Common myeloid progenitor, CD34-positive (primary cell): ENCODE results near the gene RABGGTA.
A peak's percentile ranks its signal among the peaks of the same experiment; 100 is the strongest.

Experiments
- CTCF ChIA-PET: fragments of 350-600 bp; sonication (Branson Sonifier 250); formaldehyde crosslinking; loops from one replicate; lab custom pipeline; 2021; ENCODE audit warnings: antibody characterized with exemption; lab: Charles Lee
- POLR2A ChIA-PET: fragments of 350-600 bp; sonication (Branson Sonifier 250); formaldehyde crosslinking; loops from one replicate; lab custom pipeline; 2021; ENCODE audit warnings: antibody characterized with exemption; lab: Charles Lee
- DNase-seq, 3 donors: peaks; one replicate each; pipeline versions ENCODE4 v3.0.0 to v3.0.0-alpha.2; 2013
- H3K27ac ChIP-seq, 2 experiments: 1 replicate in 1 of 2; 2 replicates in 1 of 2; pipeline ENCODE4 v1.7.0; 2013; ENCODE audit warnings: inconsistent platforms in 2 of 2, low read length in 2 of 2, mild to moderate bottlenecking in 2 of 2, low read depth in 1 of 2, moderate library complexity in 1 of 2; ENCODE audit not compliant: severe bottlenecking in 2 of 2, insufficient read depth in 1 of 2, poor library complexity in 1 of 2
- H3K27me3 ChIP-seq, 5 experiments: replicated peaks in 2 of 5; 1 replicate in 3 of 5; 2 replicates in 2 of 5; pipeline versions ENCODE4 v1.6.1 to v1.7.0; 2013; ENCODE audit warnings: low read length in 4 of 5, mild to moderate bottlenecking in 2 of 5, moderate library complexity in 2 of 5, inconsistent platforms in 1 of 5; ENCODE audit not compliant: insufficient read depth in 5 of 5, control insufficient read depth in 4 of 5
- H3K36me3 ChIP-seq, 4 experiments: 1 replicate in 2 of 4; 2 replicates in 2 of 4; pipeline versions ENCODE4 v1.6.1 to v1.7.0; 2013; ENCODE audit warnings: low read length in 3 of 4, control low read depth in 1 of 4, mild to moderate bottlenecking in 1 of 4; ENCODE audit not compliant: control insufficient read depth in 4 of 4, insufficient read depth in 4 of 4
- H3K4me1 ChIP-seq, 4 experiments: 1 replicate in 3 of 4; 2 replicates in 1 of 4; pipeline versions ENCODE4 v1.6.1 to v1.7.1; 2013; ENCODE audit warnings: low read length in 3 of 4, mild to moderate bottlenecking in 3 of 4, control low read depth in 1 of 4, inconsistent platforms in 1 of 4, moderate library complexity in 1 of 4; ENCODE audit not compliant: control insufficient read depth in 4 of 4, insufficient read depth in 4 of 4; ENCODE audit errors: control extremely low read depth in 1 of 4
- H3K4me3 ChIP-seq, 7 experiments: 1 replicate in 4 of 7; 2 replicates in 3 of 7; pipeline versions ENCODE4 v1.5.1 to v1.7.0; 2013; ENCODE audit warnings: mild to moderate bottlenecking in 7 of 7, low read length in 6 of 7, moderate library complexity in 6 of 7, inconsistent platforms in 2 of 7, low read depth in 2 of 7, control low read depth in 1 of 7; ENCODE audit not compliant: insufficient read depth in 4 of 7, control insufficient read depth in 1 of 7; ENCODE audit errors: extremely low read depth in 1 of 7
- H3K9me3 ChIP-seq, 5 experiments: 1 replicate in 4 of 5; 2 replicates in 1 of 5; pipeline versions ENCODE4 v1.6.1 to v1.7.1; 2013; ENCODE audit warnings: low read length in 4 of 5, mild to moderate bottlenecking in 2 of 5, inconsistent platforms in 1 of 5, low read depth in 1 of 5, moderate library complexity in 1 of 5; ENCODE audit not compliant: control insufficient read depth in 4 of 5, insufficient read depth in 2 of 5; ENCODE audit errors: control extremely low read depth in 1 of 5
- WGBS: methylation state at CpG from one replicate; pipeline ENCODE4 v1.1.5; 2013; ENCODE audit not compliant: insufficient coverage; 5-methylcytosine and 5-hydroxymethylcytosine counted together

RABGGTA gene

DNA sequence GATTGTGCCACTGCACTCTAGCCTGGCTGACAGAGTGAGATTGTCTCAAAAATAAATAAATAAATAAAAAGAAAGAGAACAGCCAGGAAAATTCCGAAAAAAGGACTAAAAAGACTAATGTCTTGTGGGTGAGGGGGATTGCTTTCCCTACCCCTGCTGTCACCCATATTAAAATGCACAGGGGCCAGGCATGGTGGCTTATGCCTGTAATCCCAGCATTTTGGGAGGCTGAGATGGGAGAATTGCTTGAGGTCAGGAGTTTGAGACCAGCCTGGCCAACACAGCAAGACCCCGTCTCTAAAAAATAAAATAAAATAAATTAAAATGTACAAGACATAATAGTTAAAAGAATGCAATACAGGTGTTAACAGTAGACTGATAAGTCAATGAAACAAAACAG lies 22.1 kb upstream of the RABGGTA start:
- POLR2A ChIA-PET, result no interaction called here
- WGBS, result no CpG with 5 or more reads among the region's 2 CpGs
- no peak overlapping the region for H3K4me3 ChIP-seq
- DNase-seq, result no peak
- peaks cover 2 to 13% (median 8%) of the 10 kb centered on the region in 4 experiments for H3K4me1 ChIP-seq
- no peak overlapping the region for H3K27ac ChIP-seq
- no peaks in the 10 kb centered on the region for H3K27me3 ChIP-seq
- CTCF ChIA-PET, result interaction anchor here (0.7 to 5.7 kb wide), 11 partner anchors 10 to 51 kb away, joined by 3 to 30 read pairs (median 4); partner anchors contain the start of genes CIDEB, RABGGTA and TINF2
- H3K9me3 ChIP-seq, result no peaks in the 10 kb centered on the region
- peaks cover 13 to 37% (median 22%) of the 10 kb centered on the region in 4 experiments for H3K36me3 ChIP-seq

DNA sequence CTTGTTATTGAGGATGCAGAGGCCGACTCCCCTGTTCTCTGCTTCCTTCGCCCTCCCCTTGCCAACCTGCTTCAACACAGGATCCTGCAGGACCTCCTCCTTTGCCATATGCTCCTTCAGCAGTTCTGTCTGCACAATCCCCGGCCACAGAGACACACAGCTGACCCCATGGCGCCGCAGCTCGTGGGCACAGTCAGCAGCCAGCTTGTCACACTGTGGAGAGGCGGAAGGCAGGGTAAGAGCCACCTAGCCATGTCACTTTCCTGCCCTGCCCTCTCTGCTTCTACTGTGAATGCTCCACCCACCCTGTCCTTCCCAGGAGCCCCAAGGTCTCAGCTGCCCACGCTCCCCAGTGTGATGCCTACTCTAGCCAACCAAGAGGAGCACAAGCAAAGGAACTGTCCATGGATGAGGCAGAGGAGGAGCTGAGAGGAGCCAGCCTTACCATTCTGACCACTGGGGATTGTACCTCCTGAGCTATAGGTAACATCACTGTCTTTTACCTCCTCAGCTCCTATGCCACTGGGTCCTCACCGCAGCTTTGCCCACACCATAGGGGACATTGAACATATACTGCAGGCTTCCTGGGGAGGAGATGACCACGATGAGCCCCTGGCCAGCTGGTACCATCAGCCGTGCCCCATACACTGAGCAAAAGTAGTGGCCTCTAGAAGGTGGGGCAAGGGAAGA lies 20.9 kb upstream of the RABGGTA start:
- no peak for DNase-seq
- Histone ChIP-seq H3K9me3 (no peaks in the 10 kb centered on the region), H3K27ac (no peak overlapping the region), H3K4me3 (no peak overlapping the region), H3K36me3 (peaks cover 13 to 37% (median 22%) of the 10 kb centered on the region in 4 experiments), H3K4me1 (peaks cover 0 to 8% (median 5%) of the 10 kb centered on the region in 4 experiments), H3K27me3 (no peaks in the 10 kb centered on the region)
- ChIA-PET POLR2A (no interaction called here), CTCF (interaction anchor here (0.8 to 5.7 kb wide), 15 partner anchors 9 to 50 kb away, joined by 3 to 30 read pairs (median 5); partner anchors contain the start of genes CIDEB, RABGGTA and TINF2)
- 100% methylated on average over 6 of the region's 11 CpGs for WGBS

DNA sequence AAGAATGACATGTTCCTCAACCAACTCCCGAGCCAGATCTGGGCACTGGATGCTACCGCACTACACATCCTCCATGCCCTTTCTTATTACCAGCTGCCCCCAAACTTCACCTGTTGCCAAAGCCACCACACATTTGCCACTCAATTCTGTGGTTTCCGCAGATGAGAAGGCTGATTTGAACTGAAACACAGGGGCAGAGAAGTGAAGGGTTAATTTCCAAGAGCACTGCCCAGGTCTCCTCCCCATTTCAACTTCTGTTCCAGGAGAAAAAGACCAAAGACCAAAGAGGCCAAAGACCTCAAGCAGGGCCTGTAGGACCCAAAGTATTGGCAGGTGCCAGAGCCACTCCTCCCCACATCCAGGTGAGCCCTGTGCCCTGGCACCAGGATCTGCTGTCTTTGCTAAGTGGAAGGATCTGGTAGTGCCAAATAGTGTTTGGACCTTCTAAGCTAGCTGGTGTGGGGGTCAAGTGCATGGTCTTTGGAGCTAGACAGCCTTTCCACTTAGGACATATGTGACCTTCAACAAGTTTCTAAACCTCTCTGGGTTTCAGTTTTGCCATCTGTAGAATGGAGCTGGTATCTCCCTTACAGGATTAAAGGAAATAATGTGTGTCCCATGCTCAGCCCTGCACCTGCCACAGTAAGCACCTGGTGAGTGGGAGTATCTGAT lies 20.2 kb upstream of the RABGGTA start:
- WGBS, result 100% methylated on average over 2 of the region's 3 CpGs
- no peaks in the 10 kb centered on the region for H3K27me3 ChIP-seq
- ChIA-PET CTCF (interaction anchor here (1.1 to 5.7 kb wide), 8 partner anchors 8 to 71 kb away, joined by 3 to 30 read pairs (median 12); partner anchors contain the start of genes CIDEB, LTB4R2 and TINF2), POLR2A (no interaction called here)
- H3K4me3 ChIP-seq, result no peak overlapping the region
- no peaks in the 10 kb centered on the region for H3K9me3 ChIP-seq
- H3K36me3 ChIP-seq, result peaks cover 13 to 37% (median 22%) of the 10 kb centered on the region in 4 experiments
- no peak for DNase-seq
- H3K27ac ChIP-seq, result no peak overlapping the region
- H3K4me1 ChIP-seq, result peaks cover 0 to 1% (median under 1%) of the 10 kb centered on the region in 4 experiments

DNA sequence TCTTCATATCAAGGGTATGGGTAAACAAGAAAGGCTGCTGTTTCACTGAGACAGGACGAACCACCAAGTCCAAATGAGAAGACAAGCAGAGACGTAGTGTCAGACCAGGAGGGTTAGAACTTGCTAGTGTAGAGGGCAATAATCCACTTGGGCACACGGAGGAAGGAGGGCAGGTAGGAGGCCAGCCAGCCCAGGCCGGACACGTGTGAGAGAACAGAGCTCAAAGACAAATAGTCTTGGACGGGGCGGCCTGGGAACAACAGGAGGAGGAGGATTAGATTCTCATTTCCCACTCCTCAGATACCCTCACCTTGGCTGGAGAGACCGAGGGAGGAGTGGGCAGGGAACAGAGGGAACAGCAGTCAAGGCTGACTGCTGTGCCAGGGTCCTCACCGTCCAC lies 19.3 kb upstream of the RABGGTA start:
- no peak overlapping the region for H3K4me3 ChIP-seq
- no peak for DNase-seq
- no peaks in the 10 kb centered on the region for H3K9me3 ChIP-seq
- H3K27me3 ChIP-seq, result no peaks in the 10 kb centered on the region
- WGBS, result 94% methylated on average over 6 of the region's 9 CpGs
- H3K36me3 ChIP-seq, result peaks cover 12 to 30% (median 17%) of the 10 kb centered on the region in 4 experiments
- ChIA-PET POLR2A (no interaction called here), CTCF (interaction anchor here (0.7 to 5.7 kb wide), 13 partner anchors 8 to 75 kb away, joined by 3 to 30 read pairs (median 4); partner anchors contain the start of genes CIDEB, DHRS1, LTB4R2 and MDP1)
- no peaks in the 10 kb centered on the region for H3K4me1 ChIP-seq
- H3K27ac ChIP-seq, result no peak overlapping the region

DNA sequence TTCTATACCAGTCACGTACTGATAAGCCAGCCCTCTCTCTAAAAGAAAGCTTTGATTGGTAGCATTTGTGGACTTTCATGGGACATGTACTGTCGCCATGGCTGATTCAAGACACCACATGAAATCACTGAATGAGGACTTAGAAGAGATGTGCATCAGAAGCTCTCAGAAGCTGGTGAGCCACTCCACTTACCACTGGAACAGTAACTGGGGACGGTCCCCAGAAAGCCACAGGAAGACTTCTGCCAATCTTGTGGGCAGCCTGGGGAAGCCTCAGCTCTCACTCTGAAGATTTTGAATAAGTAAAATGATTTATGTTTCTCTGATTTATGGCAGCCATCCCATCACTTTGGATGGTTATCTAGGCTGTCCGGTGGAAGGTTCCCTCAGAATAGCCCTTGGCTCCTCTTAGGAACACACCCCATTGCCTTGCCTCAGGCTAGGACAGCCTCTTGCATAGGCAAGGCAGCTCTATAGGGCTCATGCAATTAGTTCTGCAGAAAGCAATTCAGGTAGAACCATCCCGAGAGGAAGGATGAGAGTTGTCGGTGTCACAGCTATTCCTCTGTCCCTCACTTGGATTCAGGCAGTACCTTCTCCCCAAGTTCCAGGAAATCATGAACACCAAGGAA lies 18.4 kb upstream of the RABGGTA start:
- Histone ChIP-seq H3K27ac (no peak overlapping the region), H3K9me3 (no peaks in the 10 kb centered on the region), H3K4me3 (no peak overlapping the region), H3K36me3 (peaks cover 6 to 27% (median 14%) of the 10 kb centered on the region in 4 experiments), H3K4me1 (no peaks in the 10 kb centered on the region), H3K27me3 (no peaks in the 10 kb centered on the region)
- ChIA-PET CTCF (interaction anchor here (0.8 to 5.7 kb wide), 13 partner anchors 9 to 96 kb away, joined by 3 to 30 read pairs (median 4); partner anchors contain the start of genes CIDEB, DHRS1, LTB4R2 and MDP1), POLR2A (no interaction called here)
- WGBS, result 62% methylated on average over 5 of the region's 6 CpGs
- peak in 2 of 3 donors; percentile 42 to 47 for DNase-seq

DNA sequence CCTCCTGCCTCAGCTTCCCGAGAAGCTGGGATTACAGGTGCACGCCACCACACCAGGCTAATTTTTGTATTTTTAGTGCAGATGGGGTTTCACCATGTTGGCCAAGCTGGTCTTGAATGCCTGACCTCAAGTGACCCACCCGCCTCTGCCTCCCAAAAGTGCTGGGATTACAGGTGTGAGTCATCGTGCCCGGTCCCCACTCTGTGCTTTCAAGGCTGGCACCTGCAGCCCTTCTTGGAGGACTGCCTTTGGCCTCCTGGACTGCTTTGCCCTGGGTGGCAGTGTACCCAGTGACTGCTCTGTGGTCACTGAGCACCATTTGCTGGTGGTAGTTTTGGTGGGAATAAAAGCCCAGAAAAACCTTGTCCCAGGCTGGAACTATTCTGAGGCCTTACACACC lies 15.6 kb upstream of the RABGGTA start:
- POLR2A ChIA-PET, result no interaction called here

More for the DNA sequence above, 15.6 kb upstream of the RABGGTA start:
- no peak overlapping the region for H3K4me3 ChIP-seq
- no peaks in the 10 kb centered on the region for H3K27me3 ChIP-seq
- peaks cover 0 to 4% (median 0%) of the 10 kb centered on the region in 4 experiments for H3K4me1 ChIP-seq
- CTCF ChIA-PET, result interaction anchor here (1.5 to 1.9 kb wide), 2 partner anchors 9 to 11 kb away, joined by 6 to 9 read pairs; no protein-coding TSS in a partner anchor
- WGBS, result 94% methylated on average over 4 of the region's 5 CpGs
- no peak overlapping the region for H3K27ac ChIP-seq
- H3K9me3 ChIP-seq, result no peaks in the 10 kb centered on the region
- no peak for DNase-seq
- peaks cover 4 to 19% (median 10%) of the 10 kb centered on the region in 4 experiments for H3K36me3 ChIP-seq
